SH-SY5Y (cell line): Measurements from ENCODE around the gene PLAAT5.

ENCODE experiments used
- GATA2 ChIP-seq: IDR thresholded peaks from 2 replicates; pipeline ENCODE4 v1.6.1; 2011; ENCODE audit warnings: mild to moderate bottlenecking, low read depth, low read length
- GATA3 ChIP-seq: IDR thresholded peaks from 2 replicates; pipeline ENCODE4 v1.6.1; 2011; ENCODE audit warnings: low read depth, mild to moderate bottlenecking, low read length, moderate library complexity

GRCh38 chr11:63491636-63492372, 837 bp upstream of the PLAAT5 start:
- no peak for TF ChIP-seq GATA2
- TF ChIP-seq GATA3 = no peak
